Ishikawa (cell line): ENCODE data around the gene SPATA31C2.

Source experiments
- CEBPB ChIP-seq: IDR thresholded peaks from 2 replicates; pipeline ENCODE4 v1.6.1; 2012
- CREB1 ChIP-seq: IDR thresholded peaks from 2 replicates; pipeline ENCODE4 v1.6.1; 2012; ENCODE audit warnings: low read depth
- EGR1 ChIP-seq: IDR thresholded peaks from 2 replicates; pipeline ENCODE4 v1.6.1; 2012
- EP300 ChIP-seq: IDR thresholded peaks from 2 replicates; pipeline ENCODE4 v1.6.1; 2012; ENCODE audit warnings: borderline replicate concordance
- FOXM1 ChIP-seq: IDR thresholded peaks from 2 replicates; pipeline ENCODE4 v1.6.1; 2012; ENCODE audit warnings: low read depth, borderline replicate concordance
- MAX ChIP-seq: IDR thresholded peaks from 2 replicates; pipeline ENCODE4 v1.6.1; 2012
- NFIC ChIP-seq: IDR thresholded peaks from 2 replicates; pipeline ENCODE4 v1.6.1; 2012
- RAD21 ChIP-seq: IDR thresholded peaks from 2 replicates; pipeline ENCODE4 v1.6.1; 2012; ENCODE audit warnings: low read depth
- REST ChIP-seq: IDR thresholded peaks from 2 replicates; pipeline ENCODE4 v1.6.1; 2012; ENCODE audit warnings: low read depth, mild to moderate bottlenecking
- TAF1 ChIP-seq: IDR thresholded peaks from 2 replicates; pipeline ENCODE4 v1.6.1; 2012; ENCODE audit warnings: low read depth, mild to moderate bottlenecking
- TCF12 ChIP-seq: IDR thresholded peaks from 2 replicates; pipeline ENCODE4 v1.6.1; 2012; ENCODE audit warnings: low read depth
- TEAD4 ChIP-seq: IDR thresholded peaks from 2 replicates; pipeline ENCODE4 v1.6.1; 2012
- YY1 ChIP-seq: IDR thresholded peaks from 2 replicates; pipeline ENCODE4 v1.6.1; 2012; ENCODE audit warnings: low read depth
- ZBTB7A ChIP-seq: IDR thresholded peaks from 2 replicates; pipeline ENCODE4 v1.6.1; 2012; ENCODE audit warnings: low read depth
- TF ChIP-seq, protein P1 (sequence below): IDR thresholded peaks from 2 replicates; pipeline ENCODE4 v1.6.1; 2012

Gene SPATA31C2

DNA sequence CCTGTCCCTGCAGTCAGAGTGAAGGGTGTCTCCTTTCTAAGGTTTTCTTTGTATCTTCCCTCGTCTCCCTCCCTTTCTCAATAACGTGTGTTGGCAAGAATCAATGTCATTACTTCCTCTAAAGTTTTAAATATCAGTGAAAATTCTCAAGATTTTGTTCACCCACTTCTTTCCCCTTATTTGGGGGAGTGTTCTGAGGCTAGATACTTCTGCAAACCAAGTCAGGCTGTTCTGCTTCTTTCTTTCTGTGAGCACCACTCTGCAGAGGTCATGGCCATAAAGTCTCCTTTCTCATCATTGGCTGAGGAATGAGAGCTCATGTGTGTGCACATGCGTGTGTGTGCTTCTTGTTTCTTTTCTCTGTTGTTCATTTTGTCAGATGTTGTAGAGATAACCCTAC lies 26.6 kb upstream of the SPATA31C2 start:
- TF ChIP-seq EGR1 = no peak
- TF ChIP-seq MAX = no peak
- no peak for TF ChIP-seq FOXM1
- TF ChIP-seq NFIC = no peak
- TF ChIP-seq TAF1 = no peak

GRCh38 chr9:88161144-88161543 lies 22.9 kb upstream of the SPATA31C2 start:
- no peak for TF ChIP-seq CREB1
- no peak for TF ChIP-seq ZBTB7A
- no peak for TF ChIP-seq REST
- TF ChIP-seq, protein P1, sequence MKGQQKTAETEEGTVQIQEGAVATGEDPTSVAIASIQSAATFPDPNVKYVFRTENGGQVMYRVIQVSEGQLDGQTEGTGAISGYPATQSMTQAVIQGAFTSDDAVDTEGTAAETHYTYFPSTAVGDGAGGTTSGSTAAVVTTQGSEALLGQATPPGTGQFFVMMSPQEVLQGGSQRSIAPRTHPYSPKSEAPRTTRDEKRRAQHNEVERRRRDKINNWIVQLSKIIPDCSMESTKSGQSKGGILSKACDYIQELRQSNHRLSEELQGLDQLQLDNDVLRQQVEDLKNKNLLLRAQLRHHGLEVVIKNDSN = no peak

GRCh38 chr9:88143957-88144625 lies 5.8 kb upstream of the SPATA31C2 start:
- TF ChIP-seq RAD21 = no peak
- no peak for TF ChIP-seq TCF12
- TF ChIP-seq NFIC = no peak

GRCh38 chr9:88143179-88143578 lies 4.9 kb upstream of the SPATA31C2 start:
- TF ChIP-seq FOXM1 = no peak

GRCh38 chr9:88110026-88110425 lies 28.2 kb downstream of the SPATA31C2 start:
- TF ChIP-seq TCF12 = no peak
- TF ChIP-seq RAD21 = no peak
- TF ChIP-seq EP300 = no peak
- TF ChIP-seq TAF1 = no peak
- TF ChIP-seq YY1 = no peak
- no peak for TF ChIP-seq TEAD4
- no peak for TF ChIP-seq ZBTB7A
- no peak for TF ChIP-seq FOXM1

- no peak for TF ChIP-seq TAF1
- no peak for TF ChIP-seq YY1
- no peak for TF ChIP-seq MAX
- TF ChIP-seq, protein P1 = no peak
- no peak for TF ChIP-seq CREB1
- no peak for TF ChIP-seq TCF12
- no peak for TF ChIP-seq REST
- TF ChIP-seq EGR1 = no peak
- no peak for TF ChIP-seq EP300
- no peak for TF ChIP-seq ZBTB7A
- no peak for TF ChIP-seq RAD21
- TF ChIP-seq NFIC = no peak
- TF ChIP-seq TEAD4 = no peak
- TF ChIP-seq CEBPB = no peak
- TF ChIP-seq FOXM1 = no peak
These were observed 29.5 kb downstream of the SPATA31C2 start for GRCh38 chr9:88108779-88109178.

GRCh38 chr9:88106492-88106891 lies 31.8 kb downstream of the SPATA31C2 start:
- TF ChIP-seq TEAD4 (no peak), FOXM1 (no peak), RAD21 (peak; percentile 67), EP300 (no peak), MAX (peak; percentile 76), REST (no peak), NFIC (no peak), TCF12 (no peak), CREB1 (no peak), ZBTB7A (no peak), EGR1 (no peak), YY1 (no peak), TAF1 (no peak)
